ENCODE data around the gene TMEM121B.

The TMEM121B gene

GRCh38 chr22:17106785-17107546, 14.2 kb downstream of the TMEM121B start:
- no peak for DNase-seq (ENCODE audit: low spot score)
- no peak for TF ChIP-seq CTCF (IDR thresholded peaks at IDR 0.05)
- no peak overlapping the region for H3K4me3 ChIP-seq
- H3K27ac ChIP-seq, result peak overlapping the region in 1 of 2 donors; percentile 66

- TF ChIP-seq CTCF (IDR thresholded peaks at IDR 0.05), result no peak
- H3K27ac ChIP-seq, result peak overlapping the region in 1 of 2 donors; percentile 66
- H3K4me3 ChIP-seq, result no peak overlapping the region
- peak; percentile 67 for DNase-seq (ENCODE audit: low spot score)
These were observed 14.9 kb downstream of the TMEM121B start for GRCh38 chr22:17106161-17106784.

GRCh38 chr22:17105143-17106129, 15.7 kb downstream of the TMEM121B start:
- Histone ChIP-seq H3K27ac (peak overlapping the region in 1 of 2 donors; percentile 66), H3K4me3 (no peak overlapping the region)
- TF ChIP-seq CTCF (IDR thresholded peaks at IDR 0.05), result no peak
- peak; percentile 61 for DNase-seq (ENCODE audit: low spot score)

- no peak for TF ChIP-seq CTCF (IDR thresholded peaks at IDR 0.05)
- no peak overlapping the region for H3K27ac ChIP-seq
- H3K4me3 ChIP-seq, result no peak overlapping the region
- DNase-seq (ENCODE audit: low spot score), result no peak
These were observed 16.7 kb downstream of the TMEM121B start for GRCh38 chr22:17104336-17104935.

- Histone ChIP-seq H3K4me3 (no peak overlapping the region), H3K27ac (no peak overlapping the region)
- DNase-seq (ENCODE audit: low spot score), result no peak
- TF ChIP-seq CTCF (IDR thresholded peaks at IDR 0.05), result no peak
These were observed 17.8 kb downstream of the TMEM121B start for GRCh38 chr22:17103351-17103750.

- TF ChIP-seq CTCF (IDR thresholded peaks at IDR 0.05), result no peak
- DNase-seq (ENCODE audit: low spot score), result no peak
- no peak overlapping the region for H3K27ac ChIP-seq
- no peak overlapping the region for H3K4me3 ChIP-seq
These were observed 18.9 kb downstream of the TMEM121B start for GRCh38 chr22:17102297-17102667.
